Stimulated activated CD4-positive, alpha-beta T cell treated with anti-CD3 and anti-CD28 coated beads, TNF-alpha, amount 100 ng/mL, for 48 hours (primary cell): ENCODE measurements around the gene HLA-DPA1.
"Not testable (repeated sequence)": the region's sequence is repeated elsewhere in the genome, so short reads cannot be mapped to it uniquely, and the experiment has no call there.

Source experiments
- DNase-seq, 3 donors: peaks; one replicate each; pipeline ENCODE4 v3.0.0-alpha.2; 2020; ENCODE audit warnings: low read depth in 3 of 3

Gene HLA-DPA1

DNA sequence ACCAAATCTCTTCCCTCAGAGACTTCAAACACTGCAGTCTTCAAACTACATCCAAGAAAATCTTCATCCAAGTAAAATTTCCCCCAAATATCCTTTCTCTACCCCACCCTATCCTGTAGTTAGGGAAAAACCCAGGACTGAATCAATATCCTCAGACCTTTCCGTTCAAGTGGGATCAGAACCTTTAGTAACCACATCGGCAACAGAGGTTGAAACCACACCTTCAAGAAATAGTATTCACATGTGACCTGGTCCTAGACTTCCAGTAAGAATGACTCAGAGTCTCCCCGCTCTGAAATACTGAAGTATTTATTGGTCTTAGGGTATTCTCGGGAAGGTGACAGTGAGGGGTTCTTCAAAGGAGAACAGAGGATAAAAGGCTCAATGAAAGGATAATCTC is 8.7 kb downstream of the HLA-DPA1 start:
- DNase-seq, result no peak

DNA sequence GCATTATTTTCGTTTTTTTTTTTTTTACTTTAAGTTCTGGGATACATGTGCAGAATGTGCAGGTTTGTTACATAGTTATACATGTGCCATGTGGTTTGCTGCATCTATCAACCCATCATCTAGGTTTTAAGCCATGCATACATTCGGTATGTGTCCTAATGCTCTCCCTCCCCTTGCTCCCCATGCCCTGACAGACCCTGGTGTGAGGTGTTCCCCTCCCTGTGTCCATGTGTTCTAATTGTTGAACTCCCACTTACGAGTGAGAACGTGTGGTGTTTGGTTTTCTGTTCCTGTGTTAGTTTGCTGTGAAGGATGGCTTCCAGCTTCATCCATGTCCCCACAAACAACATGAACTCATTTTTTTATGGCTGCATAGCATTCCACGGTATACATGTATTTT is 10.0 kb downstream of the HLA-DPA1 start:
- not testable (repeated sequence) for DNase-seq

DNA sequence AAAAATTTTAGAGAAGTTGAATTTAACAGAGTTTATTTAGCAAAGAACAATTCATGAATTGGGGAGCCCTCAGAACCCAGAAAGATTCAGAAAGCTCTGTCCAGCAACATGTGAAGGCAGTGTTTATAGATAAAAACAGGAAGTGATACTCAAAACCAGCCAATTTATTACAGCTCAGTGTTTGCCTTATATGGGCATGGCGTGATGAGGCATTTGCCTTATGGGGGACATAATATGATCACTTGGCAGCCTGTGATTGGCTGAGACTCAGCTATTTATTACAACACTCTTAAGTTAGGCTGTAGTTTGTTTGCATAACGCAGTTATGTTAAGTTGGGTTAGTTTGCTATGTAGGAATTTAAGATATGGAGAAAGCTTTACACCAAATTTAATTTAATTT is 11.5 kb downstream of the HLA-DPA1 start:
- DNase-seq, result no peak

DNA sequence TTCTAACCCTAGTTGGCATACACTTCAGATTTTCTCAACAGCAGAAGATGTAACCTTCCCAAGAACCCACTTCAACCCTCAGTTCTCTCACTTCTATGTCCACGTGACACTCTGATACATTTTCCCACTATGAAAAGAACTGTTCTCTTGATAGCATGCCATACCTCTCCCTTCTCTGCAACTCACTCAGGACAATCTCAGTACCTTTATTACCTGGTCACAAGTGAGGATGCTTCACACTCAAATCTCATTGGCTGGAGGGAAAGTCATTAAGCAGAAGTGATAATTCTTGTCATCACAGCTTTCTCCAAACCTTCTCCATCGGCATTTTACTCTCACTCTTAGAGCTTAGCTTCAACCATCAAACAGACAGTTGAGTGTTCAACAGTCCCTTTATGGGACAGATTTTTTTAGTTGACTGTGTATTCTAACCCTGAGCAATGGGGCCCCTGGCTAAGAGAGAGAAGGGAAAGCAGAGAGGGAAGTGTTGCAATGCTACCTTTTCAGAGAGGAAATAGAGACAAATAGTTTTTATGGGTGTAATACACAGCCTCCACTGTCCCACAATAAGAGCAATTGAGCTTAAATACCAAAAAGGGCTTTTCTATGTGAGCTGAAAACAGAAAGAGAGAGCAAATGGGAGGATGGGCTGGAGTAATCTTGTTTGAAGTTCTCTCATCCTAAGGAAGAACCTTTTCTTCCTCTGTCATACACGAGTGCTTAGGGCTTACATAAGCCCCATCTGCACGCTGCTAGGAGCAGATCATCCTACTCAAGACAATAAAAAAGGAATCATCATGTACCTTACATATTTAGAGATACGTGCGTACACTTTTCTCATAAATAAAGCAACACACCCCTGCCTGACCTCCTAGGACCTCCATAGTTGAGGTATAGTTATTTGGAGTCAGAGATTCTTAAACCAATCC is 16.0 kb downstream of the HLA-DPA1 start:
- no peak for DNase-seq

DNA sequence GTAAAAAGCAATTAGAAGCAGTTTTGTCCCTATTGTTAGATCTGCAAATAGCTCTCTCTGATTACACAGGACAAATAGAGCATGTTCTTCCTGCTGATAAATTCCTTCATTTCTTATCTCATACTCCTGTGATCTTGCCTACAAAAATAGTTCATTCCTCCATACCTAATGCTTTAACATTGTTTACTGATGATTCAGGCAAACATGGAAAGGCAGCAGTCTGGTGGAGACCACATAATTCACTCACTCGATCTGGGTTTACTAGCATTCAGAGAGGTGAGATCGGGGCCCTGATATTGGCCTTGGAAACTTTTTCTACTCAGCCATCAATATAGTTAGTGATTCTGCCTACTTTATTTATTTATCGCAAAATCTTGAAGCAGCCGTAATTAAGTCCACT is 20.2 kb downstream of the HLA-DPA1 start:
- DNase-seq, result no peak

DNA sequence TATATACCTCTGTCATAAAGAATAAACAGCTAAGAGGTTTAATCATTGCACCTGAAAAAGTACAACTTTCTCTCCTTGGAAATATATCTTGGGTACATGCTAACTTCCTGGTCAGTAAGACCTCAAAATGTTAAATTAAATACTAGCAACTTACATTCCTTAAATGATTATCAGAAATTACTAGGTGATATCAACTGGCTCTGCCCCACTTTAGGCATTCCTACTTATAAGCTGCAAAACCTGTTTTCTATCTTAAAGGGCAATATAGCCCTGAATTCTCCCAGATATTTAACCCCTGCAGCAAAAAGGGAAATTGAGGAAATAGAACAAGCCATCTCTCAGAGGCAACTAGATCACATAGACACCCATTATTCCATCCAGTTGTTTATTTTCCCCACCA is 20.8 kb downstream of the HLA-DPA1 start:
- DNase-seq, result no peak

DNA sequence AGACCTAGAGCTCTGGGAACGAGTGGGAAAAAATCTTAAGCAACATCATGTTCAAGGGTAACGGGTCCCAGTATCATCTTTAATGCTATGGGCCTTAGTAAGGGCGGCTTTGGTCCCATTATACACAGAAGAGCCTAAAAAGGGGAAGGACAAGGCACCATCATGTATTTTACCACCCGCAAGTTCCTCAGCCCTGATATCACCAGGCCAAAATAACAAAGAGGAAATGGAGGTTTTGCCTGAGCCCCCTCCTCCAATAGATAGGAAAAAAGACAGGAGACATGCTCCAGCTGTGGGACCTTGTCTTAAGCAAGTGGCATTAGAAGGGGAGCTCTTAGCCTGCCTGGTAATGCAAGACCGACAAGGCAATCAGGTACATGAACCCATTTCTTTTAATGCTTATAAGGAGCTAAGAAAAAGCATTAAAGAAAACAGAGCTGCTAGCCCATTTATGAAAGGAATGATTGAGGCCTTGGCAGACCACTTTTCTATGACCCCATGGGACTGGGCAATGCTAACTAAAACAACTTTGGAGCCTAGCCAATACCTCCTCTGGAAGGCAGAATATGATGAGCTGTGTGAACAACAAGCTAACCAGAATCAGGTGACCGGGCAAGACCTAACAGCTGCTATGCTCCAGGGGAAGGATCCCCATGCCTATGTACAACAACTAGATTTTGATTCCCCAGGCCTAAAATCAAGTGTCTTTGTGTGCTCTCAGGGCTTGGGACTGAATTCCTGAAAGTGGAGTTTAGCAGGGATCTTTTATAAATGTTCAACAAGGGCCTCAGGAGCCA is 23.2 kb downstream of the HLA-DPA1 start:
- no peak for DNase-seq

DNA sequence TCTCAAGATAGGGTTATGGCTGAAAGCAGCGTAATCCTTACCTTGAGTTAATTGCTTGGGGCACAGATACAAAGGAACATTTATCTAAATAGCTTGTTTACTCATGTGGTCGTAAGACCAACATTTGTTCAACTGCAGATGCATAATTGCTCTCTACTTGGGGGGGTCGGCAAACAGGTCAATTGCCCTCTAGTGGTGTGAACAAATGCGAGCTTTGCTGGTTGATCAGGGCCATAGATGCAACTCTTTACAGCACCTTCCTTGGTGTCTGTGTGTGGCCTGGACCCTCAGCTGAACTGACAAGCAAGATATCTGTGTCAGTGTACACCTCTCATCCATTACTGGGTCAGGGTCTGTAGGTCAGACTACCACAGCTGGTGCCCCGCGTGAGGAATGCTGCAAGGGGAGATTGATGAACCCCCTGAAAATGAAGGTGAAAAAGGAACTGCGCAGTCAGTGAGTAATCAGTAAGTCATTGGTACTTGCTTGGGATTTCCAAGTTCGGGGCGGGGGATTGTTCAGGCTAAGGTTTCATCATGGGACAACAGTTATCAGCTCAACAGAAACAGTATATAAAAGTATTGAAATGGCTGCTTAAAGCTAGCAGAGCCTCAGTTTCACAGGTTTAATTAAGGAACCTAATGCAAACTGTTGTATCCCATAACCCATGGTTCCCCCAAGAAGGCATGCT is 24.0 kb downstream of the HLA-DPA1 start:
- DNase-seq, result no peak

DNA sequence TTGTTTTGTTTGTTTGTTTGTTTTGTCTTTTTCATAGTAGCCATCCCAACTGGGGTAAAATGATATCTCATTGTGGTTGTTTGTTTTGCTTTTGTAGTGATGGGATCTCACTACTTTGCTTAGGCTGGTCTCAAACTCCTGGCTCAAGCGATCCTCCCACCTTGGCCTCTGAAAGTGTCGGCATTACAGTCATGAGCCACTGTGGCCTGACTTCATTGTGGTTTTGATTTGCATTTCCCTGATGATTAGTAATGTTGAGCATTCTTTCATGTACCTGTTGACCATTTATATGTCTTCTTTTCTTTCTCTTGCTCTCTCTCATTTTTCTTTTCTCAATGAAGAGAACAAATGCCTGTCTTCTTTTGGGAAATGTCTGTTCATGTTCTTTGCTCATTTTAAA is 33.3 kb downstream of the HLA-DPA1 start:
- no peak for DNase-seq

DNA sequence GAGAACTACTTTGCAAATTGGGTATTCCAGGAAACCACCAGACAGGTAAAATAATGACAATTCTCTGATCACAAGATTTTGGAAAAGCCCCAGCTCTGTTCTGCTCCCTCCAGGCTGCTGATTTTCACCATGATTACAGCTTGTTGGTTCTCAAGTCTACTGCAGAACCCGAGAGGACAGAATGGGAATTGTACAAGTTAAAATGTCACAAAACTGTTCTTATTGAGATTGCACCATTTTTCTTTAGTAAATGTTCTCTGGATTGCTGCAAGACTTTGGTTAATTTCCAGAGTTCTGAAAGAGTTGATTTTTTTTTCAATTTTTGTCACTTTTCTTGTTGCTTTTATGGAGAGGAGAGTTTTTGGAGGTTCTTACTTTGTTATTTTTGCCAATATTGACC is 36.9 kb downstream of the HLA-DPA1 start:
- DNase-seq, result no peak

DNA sequence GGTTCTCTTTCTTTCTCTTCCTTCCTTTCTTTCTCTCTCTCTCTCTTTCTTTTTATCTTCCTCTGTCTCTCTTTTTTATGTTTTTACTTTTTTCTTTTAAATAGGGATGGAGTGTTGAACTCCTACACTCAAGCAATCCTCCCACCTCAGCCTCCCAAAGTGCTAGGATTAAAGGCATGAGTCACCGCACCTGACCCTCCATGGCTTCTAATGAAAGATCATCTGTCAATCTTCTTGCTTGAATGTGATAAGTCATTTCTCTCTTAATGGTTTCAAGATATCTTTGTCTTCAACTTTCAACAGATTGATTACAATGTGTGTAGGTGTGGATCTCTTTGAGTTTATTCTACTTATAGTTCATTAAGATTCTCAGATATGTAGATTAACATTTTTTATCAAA is 38.9 kb downstream of the HLA-DPA1 start:
- DNase-seq, result no peak

DNA sequence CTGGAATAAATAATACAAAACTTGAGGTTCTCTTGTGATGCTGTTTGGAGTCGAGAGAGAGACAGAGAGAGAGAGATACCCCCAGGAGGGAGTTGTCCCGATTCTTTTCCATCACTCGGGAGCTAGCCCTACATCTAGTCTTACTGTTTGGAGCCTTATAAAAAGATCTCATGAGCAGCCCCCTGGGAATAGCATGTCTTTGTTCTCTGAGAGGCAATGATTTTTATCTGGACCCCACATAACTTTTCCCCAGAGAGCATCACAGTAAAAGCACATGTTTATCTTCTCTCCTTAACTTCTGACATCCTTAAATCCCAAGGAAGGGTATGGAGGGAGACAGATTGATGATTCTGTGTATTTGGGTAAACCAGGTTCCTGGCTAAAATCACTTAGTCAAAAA is 43.2 kb downstream of the HLA-DPA1 start:
- no peak for DNase-seq

DNA sequence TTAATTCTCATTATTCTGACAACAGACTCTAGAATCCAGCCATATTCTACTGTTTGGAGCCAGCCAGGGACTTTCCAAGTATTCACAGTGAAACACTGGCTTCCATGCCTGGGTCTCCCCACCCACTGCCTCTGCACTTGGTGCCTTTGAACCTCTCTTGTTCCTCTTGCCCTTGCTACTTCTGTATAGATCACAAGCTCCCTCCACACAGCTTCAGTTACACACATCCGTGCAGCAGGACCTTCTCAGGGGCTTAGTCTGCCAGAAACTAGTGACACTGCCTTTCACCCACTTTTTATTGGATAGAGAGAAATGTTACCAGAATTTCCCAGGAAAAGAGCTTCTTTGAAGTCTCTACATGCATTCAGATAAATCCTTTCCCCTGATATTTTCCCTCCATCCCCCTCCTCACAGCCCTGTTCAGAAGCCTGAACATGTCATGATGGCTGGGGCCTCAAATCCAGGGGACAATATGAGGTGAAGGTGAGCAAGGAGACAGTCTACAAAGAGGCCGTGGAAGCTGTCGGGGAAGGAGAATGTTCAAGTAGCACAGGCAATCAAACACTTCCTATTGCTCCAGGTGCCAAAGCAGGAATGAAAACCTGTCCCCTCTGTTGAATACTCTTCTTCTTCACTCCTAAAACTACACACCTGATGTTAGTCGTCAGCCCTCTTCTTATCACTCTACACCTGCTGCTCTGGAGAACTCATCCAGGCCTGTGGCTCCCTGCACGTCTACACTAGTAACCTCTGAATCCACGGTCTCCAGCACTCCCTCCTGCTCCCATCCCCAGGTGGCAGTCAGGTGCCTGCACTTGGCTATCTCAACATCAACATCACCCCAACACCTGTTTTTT is 43.9 kb downstream of the HLA-DPA1 start:
- DNase-seq, result no peak

DNA sequence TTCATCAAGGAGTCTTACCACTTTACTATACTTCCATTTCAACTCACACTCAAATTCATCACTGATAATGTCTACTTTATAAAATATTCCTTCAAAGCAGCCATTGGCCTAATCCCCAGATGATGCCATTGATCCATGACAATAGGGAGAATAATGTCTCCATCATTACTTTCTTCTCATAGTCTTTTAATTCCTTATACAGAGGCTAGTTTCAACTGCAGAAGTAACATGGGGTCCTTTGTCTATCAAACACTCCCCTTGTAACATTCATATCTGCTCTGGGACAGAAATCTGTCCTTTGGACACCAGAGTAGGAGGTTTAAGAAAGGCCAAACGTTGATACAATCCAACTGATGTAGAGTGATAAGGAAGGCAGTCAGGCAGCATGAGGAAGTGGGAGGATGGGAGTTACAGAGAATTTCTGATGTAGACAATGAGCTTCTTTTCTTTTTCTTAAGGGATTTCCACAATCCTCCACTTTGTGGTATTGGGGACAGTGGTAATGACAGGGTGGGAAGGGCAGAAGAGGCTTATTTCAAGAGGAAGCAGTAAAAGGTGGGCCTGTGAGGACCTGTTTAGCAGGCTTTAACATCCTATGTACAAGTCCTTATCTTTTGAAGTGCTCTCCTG is 45.1 kb downstream of the HLA-DPA1 start:
- no peak for DNase-seq

DNA sequence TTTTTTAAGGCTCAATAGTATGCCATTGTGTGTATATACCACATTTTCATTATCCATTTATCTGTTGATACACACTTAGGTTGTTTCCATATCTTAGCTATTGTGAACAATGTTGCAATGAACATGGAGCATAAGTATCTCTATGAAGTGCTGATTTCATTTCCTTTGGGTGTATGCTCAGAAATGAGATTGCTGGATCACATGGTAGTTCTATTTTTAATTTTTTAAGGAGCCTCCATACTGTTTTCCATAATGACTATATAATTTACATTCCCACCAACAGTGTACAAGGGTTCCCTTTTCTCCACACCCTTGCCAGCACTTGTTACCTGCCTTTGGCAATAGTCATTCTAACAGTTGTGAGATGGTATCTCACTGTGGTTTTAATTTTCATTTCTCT is 48.9 kb downstream of the HLA-DPA1 start:
- no peak for DNase-seq

DNA sequence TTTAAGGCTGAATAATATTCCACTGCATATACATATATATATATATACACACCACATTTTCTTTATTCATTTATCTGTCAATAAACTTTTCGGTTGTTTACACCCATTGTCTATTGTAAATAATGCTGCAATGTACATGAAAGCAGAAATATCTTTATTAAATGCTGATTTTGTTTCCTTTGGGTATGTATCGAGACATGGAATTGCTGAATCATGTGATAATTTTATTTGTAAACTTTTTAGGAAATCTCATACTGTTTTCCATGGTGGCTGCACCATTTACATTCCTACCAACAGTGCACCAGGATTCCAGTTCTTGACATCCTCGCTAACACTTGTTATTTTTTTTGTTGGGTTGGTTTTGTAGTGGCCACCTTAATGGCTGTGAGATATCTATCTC is 49.9 kb downstream of the HLA-DPA1 start:
- DNase-seq, result no peak

DNA sequence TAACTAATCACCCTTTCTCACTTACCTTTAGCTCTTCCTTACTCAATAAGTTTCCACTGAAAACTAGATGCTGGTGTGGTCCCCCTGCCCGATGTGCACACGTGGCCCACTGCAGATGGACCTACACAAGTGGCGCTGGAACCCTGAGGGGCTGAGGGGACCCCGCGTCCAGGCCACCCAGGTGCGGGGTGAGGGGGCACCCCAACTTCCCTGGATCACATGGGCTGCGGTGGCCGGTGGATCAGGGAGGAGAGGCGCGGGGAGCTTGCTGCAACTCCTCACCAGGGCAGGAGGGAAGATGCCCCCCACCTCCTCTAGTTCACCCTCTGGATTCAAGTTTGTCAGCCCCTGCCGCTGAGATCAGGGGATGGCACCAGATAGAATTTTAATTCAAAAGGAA is 51.5 kb downstream of the HLA-DPA1 start:
- DNase-seq, result no peak

DNA sequence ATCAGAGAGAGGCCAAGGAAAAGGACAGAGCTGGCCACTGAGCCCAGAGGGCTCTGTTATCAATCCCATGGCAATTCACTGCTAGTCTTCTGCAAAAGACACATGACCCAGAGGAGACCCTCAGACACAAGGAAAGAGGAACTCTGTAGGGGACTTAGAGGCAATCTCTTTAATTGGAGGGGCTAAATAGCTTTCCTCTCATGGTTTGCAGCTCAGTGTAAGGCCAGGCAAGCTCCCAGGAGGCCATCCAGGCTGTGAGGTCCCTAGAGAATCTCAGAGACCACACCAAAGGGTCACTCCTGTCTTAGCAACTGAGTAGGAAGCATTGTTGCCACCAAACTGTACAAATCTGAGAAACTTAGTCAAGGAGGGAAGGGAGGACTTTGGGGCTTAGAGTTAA is 54.1 kb downstream of the HLA-DPA1 start:
- DNase-seq, result no peak

DNA sequence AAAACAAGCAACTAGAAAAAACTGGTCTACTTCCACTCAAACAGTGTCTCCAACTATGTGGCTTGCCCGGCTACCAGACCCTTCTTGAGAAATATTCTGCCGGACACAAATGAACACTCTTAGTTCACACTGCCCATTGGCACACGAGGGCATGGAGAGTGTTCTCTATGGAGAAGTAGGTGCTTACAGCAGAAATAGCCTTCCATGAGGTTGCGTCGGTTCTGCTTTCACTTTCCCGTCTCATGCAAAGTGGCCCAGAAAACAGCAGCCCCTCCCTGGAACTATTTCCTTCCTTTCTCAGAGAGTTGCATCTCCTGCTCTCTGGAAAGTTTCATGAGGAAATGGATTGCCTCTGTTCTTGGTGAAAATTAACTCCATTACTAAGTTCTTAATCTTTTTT is 54.5 kb downstream of the HLA-DPA1 start:
- no peak for DNase-seq

DNA sequence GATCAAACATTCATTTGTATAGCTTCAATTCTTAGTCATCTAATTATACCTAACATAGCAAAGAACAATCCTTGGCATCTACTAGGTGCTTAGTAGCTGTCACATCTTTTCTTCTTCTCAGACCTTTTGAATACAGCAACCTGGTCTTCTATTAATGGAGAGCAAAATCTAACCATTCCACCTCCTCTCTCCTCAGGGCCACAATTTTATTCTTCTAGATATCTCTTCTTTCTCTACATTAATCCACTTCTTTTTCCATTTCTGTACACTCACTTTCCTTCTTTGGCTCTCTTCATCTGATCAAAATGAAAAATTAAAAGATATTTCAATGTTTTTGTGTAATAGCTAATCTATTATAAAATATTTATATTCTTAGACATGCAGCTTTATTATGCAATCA is 55.0 kb downstream of the HLA-DPA1 start:
- no peak for DNase-seq
